Measurements from ENCODE around the gene PLEKHF1.
"Not testable (repeated sequence)": the region's sequence is repeated elsewhere in the genome, so short reads cannot be mapped to it uniquely, and the experiment has no call there.

PLEKHF1 gene

GRCh38 chr19:29665215-29665825 lies at the start of gene PLEKHF1:
Gene PLEKHF1, plus strand, starts transcription at chr19:29665461. Its CDS starts 8,379 bp downstream, at chr19:29673840.
- no peak for FAIRE-seq

- no peak for FAIRE-seq
These were observed 49.3 kb upstream of the PLEKHF1 start for GRCh38 chr19:29615891-29616425.

- FAIRE-seq = no peak
These were observed 48.7 kb upstream of the PLEKHF1 start for GRCh38 chr19:29616541-29616940.

GRCh38 chr19:29617366-29618266 lies 47.6 kb upstream of the PLEKHF1 start:
- no peak for FAIRE-seq

- no peak for FAIRE-seq
These were observed 46.8 kb upstream of the PLEKHF1 start for GRCh38 chr19:29618434-29618833.

GRCh38 chr19:29618871-29619270 lies 46.4 kb upstream of the PLEKHF1 start:
- FAIRE-seq = no peak

GRCh38 chr19:29620931-29621351 lies 44.3 kb upstream of the PLEKHF1 start:
- FAIRE-seq = no peak

GRCh38 chr19:29622166-29623070 lies 42.8 kb upstream of the PLEKHF1 start:
- FAIRE-seq = no peak

- no peak for FAIRE-seq
These were observed 41.4 kb upstream of the PLEKHF1 start for GRCh38 chr19:29623726-29624488.

- no peak for FAIRE-seq
These were observed 40.6 kb upstream of the PLEKHF1 start for GRCh38 chr19:29624489-29625185.

GRCh38 chr19:29625186-29625651 lies 40.0 kb upstream of the PLEKHF1 start:
- no peak for FAIRE-seq

GRCh38 chr19:29626386-29626785 lies 38.9 kb upstream of the PLEKHF1 start:
- no peak for FAIRE-seq

GRCh38 chr19:29626832-29627231 lies 38.4 kb upstream of the PLEKHF1 start:
- FAIRE-seq = not testable (repeated sequence)

GRCh38 chr19:29628661-29629385 lies 36.4 kb upstream of the PLEKHF1 start:
- no peak for FAIRE-seq

- FAIRE-seq = no peak
These were observed 35.3 kb upstream of the PLEKHF1 start for GRCh38 chr19:29629836-29630534.

- no peak for FAIRE-seq
These were observed 34.6 kb upstream of the PLEKHF1 start for GRCh38 chr19:29630655-29631054.

GRCh38 chr19:29631450-29631849 lies 33.8 kb upstream of the PLEKHF1 start:
- FAIRE-seq = no peak

- no peak for FAIRE-seq
These were observed 31.3 kb upstream of the PLEKHF1 start for GRCh38 chr19:29634002-29634401.

- FAIRE-seq = no peak
These were observed 30.7 kb upstream of the PLEKHF1 start for GRCh38 chr19:29634423-29635130.
